NB4 (cell line): Measurements from ENCODE around the gene CCDC194.
A peak's percentile ranks its signal among the peaks of the same experiment; 100 is the strongest.

Experiments
- MYC ChIP-seq: IDR thresholded peaks from 2 replicates; pipeline ENCODE4 v1.6.1; 2011; ENCODE audit warnings: low read depth, low read length
- POLR2A ChIP-seq: IDR thresholded peaks from 2 replicates; pipeline ENCODE4 v1.6.1; 2011; ENCODE audit warnings: mild to moderate bottlenecking; ENCODE audit not compliant: insufficient read length; ENCODE audit errors: extremely low read depth
- TF ChIP-seq, protein P1 (sequence below): IDR thresholded peaks from one replicate; pipeline ENCODE4 v1.5.1; 2012; ENCODE audit warnings: low read depth, low read length
- TF ChIP-seq, protein P2 (sequence below): IDR thresholded peaks from 2 replicates; pipeline ENCODE4 v1.6.1; 2011; ENCODE audit warnings: low read depth, low read length

DNA sequence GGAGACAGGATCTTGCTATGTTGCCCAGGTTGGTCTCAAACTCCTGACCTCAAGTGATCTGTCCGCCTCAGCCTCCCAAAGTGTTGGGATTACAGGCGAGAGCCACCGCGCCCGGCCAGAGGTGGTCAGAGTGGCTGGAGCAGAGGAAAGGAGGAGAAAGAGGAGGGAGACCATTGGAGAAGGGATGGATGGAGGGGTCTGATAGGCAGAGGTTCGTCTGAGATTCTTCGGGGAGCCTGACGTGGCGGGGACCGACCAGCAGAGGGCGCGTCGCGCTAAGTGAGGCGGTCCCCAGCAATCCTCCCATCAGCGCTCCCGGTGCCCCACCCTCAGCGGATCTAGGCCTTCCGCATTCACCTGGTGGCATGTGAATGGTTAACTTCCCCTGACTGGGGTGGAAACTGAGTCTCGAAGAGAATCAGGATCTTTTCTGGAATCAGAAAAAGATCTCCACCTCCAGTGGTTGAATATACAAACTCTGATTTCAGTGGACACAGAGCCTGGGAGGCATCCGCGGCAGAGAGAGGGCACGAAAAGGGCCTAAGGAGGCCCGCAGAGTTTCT lies 47.8 kb downstream of the CCDC194 start:
- TF ChIP-seq, protein P1, sequence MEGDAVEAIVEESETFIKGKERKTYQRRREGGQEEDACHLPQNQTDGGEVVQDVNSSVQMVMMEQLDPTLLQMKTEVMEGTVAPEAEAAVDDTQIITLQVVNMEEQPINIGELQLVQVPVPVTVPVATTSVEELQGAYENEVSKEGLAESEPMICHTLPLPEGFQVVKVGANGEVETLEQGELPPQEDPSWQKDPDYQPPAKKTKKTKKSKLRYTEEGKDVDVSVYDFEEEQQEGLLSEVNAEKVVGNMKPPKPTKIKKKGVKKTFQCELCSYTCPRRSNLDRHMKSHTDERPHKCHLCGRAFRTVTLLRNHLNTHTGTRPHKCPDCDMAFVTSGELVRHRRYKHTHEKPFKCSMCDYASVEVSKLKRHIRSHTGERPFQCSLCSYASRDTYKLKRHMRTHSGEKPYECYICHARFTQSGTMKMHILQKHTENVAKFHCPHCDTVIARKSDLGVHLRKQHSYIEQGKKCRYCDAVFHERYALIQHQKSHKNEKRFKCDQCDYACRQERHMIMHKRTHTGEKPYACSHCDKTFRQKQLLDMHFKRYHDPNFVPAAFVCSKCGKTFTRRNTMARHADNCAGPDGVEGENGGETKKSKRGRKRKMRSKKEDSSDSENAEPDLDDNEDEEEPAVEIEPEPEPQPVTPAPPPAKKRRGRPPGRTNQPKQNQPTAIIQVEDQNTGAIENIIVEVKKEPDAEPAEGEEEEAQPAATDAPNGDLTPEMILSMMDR = peak; percentile 82
- no peak for TF ChIP-seq POLR2A
- TF ChIP-seq, protein P2, sequence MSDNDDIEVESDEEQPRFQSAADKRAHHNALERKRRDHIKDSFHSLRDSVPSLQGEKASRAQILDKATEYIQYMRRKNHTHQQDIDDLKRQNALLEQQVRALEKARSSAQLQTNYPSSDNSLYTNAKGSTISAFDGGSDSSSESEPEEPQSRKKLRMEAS = peak; percentile 12; the same call in 1 of the 2 replicates
- no peak for TF ChIP-seq MYC
